Measurements from ENCODE around the gene SUSD4.
A peak's percentile ranks its signal among the peaks of the same experiment; 100 is the strongest.

Gene SUSD4

GRCh38 chr1:223199094-223199647, 164.8 kb downstream of the SUSD4 start:
- Mint-ChIP-seq H3K27me3 (peaks cover 35 to 53% of the 10 kb centered on the region in 2 donors), H3K27ac (no peak overlapping the region), H3K9me3 (no peaks in the 10 kb centered on the region), H3K36me3 (no peaks in the 10 kb centered on the region), H3K4me3 (no peak overlapping the region), H3K4me1 (peaks cover 0 to 1% of the 10 kb centered on the region in 2 donors)
- DNase-seq (no peak), ATAC-seq (replicated peaks) (no peak)

- Mint-ChIP-seq H3K4me3 (no peak overlapping the region), H3K27me3 (peaks cover 35 to 50% of the 10 kb centered on the region in 2 donors), H3K4me1 (peaks cover 0 to 1% of the 10 kb centered on the region in 2 donors), H3K27ac (no peak overlapping the region), H3K36me3 (no peaks in the 10 kb centered on the region), H3K9me3 (no peaks in the 10 kb centered on the region)
- ATAC-seq (replicated peaks): no peak
- DNase-seq: no peak
Measured at GRCh38 chr1:223198628-223198965, 165.4 kb downstream of the SUSD4 start.

- DNase-seq: no peak
- no peaks in the 10 kb centered on the region for H3K36me3 Mint-ChIP-seq
- no peak overlapping the region for H3K27ac Mint-ChIP-seq
- H3K4me3 Mint-ChIP-seq: no peak overlapping the region
- H3K9me3 Mint-ChIP-seq: no peaks in the 10 kb centered on the region
- ATAC-seq (replicated peaks): no peak
- H3K4me1 Mint-ChIP-seq: peaks cover 0 to 1% of the 10 kb centered on the region in 2 donors
- H3K27me3 Mint-ChIP-seq: peaks cover 35 to 49% of the 10 kb centered on the region in 2 donors
Measured at GRCh38 chr1:223197923-223198627, 165.9 kb downstream of the SUSD4 start.

- ATAC-seq (replicated peaks) (peak; percentile 84 to 89), DNase-seq (peak; percentile 18)
- Mint-ChIP-seq H3K4me1 (peaks cover 8 to 13% of the 10 kb centered on the region in 2 donors), H3K9me3 (peaks cover 0 to 5% of the 10 kb centered on the region in 2 donors), H3K36me3 (no peaks in the 10 kb centered on the region), H3K27me3 (peaks cover 28 to 30% of the 10 kb centered on the region in 2 donors), H3K27ac (peak overlapping the region; percentile 75), H3K4me3 (no peak overlapping the region)
Measured at GRCh38 chr1:223189903-223190724, 173.9 kb downstream of the SUSD4 start.

GRCh38 chr1:223189525-223189902, 174.5 kb downstream of the SUSD4 start:
- Mint-ChIP-seq H3K27ac (no peak overlapping the region), H3K4me3 (no peak overlapping the region), H3K27me3 (peaks cover 25 to 30% of the 10 kb centered on the region in 2 donors), H3K36me3 (no peaks in the 10 kb centered on the region), H3K9me3 (peaks cover 0 to 5% of the 10 kb centered on the region in 2 donors), H3K4me1 (peaks cover 8 to 13% of the 10 kb centered on the region in 2 donors)
- ATAC-seq (replicated peaks) (peak in 1 of 2 donors; percentile 3), DNase-seq (no peak)

GRCh38 chr1:223188618-223189356, 175.2 kb downstream of the SUSD4 start:
- Mint-ChIP-seq H3K4me3 (no peak overlapping the region), H3K27ac (no peak overlapping the region), H3K36me3 (no peaks in the 10 kb centered on the region), H3K9me3 (peaks cover 0 to 5% of the 10 kb centered on the region in 2 donors), H3K27me3 (peaks cover 25 to 30% of the 10 kb centered on the region in 2 donors), H3K4me1 (peaks cover 8 to 13% of the 10 kb centered on the region in 2 donors)
- DNase-seq (no peak), ATAC-seq (replicated peaks) (no peak)

- H3K4me3 Mint-ChIP-seq: no peak overlapping the region
- no peak for ATAC-seq (replicated peaks)
- H3K27me3 Mint-ChIP-seq: peaks cover 27 to 42% of the 10 kb centered on the region in 2 donors
- H3K36me3 Mint-ChIP-seq: no peaks in the 10 kb centered on the region
- H3K27ac Mint-ChIP-seq: no peak overlapping the region
- DNase-seq: no peak
- peaks cover 0 to 5% of the 10 kb centered on the region in 2 donors for H3K9me3 Mint-ChIP-seq
- peaks cover 8 to 13% of the 10 kb centered on the region in 2 donors for H3K4me1 Mint-ChIP-seq
Measured at GRCh38 chr1:223186800-223187199, 177.2 kb downstream of the SUSD4 start.

- no peaks in the 10 kb centered on the region for H3K4me1 Mint-ChIP-seq
Measured at GRCh38 chr1:223183268-223183862, 180.6 kb downstream of the SUSD4 start.

GRCh38 chr1:223180731-223181321, 183.2 kb downstream of the SUSD4 start:
- DNase-seq (no peak), ATAC-seq (replicated peaks) (peak in 1 of 2 donors; percentile 19)
- Mint-ChIP-seq H3K36me3 (no peaks in the 10 kb centered on the region), H3K27me3 (peaks cover 40 to 46% of the 10 kb centered on the region in 2 donors), H3K4me1 (no peaks in the 10 kb centered on the region), H3K4me3 (no peak overlapping the region), H3K27ac (no peak overlapping the region), H3K9me3 (no peaks in the 10 kb centered on the region)

More at GRCh38 chr1:223183268-223183862, 180.6 kb downstream of the SUSD4 start:
- H3K9me3 Mint-ChIP-seq: peaks cover 0 to 2% of the 10 kb centered on the region in 2 donors
- no peak overlapping the region for H3K4me3 Mint-ChIP-seq
- DNase-seq (no peak), ATAC-seq (replicated peaks) (no peak)
- no peak overlapping the region for H3K27ac Mint-ChIP-seq
- H3K36me3 Mint-ChIP-seq: no peaks in the 10 kb centered on the region
- H3K27me3 Mint-ChIP-seq: peaks cover 37 to 46% of the 10 kb centered on the region in 2 donors

GRCh38 chr1:223179786-223180185, 184.2 kb downstream of the SUSD4 start:
- H3K4me1 Mint-ChIP-seq: no peaks in the 10 kb centered on the region

GRCh38 chr1:223179280-223179679, 184.7 kb downstream of the SUSD4 start:
- no peaks in the 10 kb centered on the region for H3K4me1 Mint-ChIP-seq
- no peak overlapping the region for H3K4me3 Mint-ChIP-seq
- no peaks in the 10 kb centered on the region for H3K36me3 Mint-ChIP-seq
- DNase-seq (no peak), ATAC-seq (replicated peaks) (no peak)
- H3K27ac Mint-ChIP-seq: no peak overlapping the region
- H3K9me3 Mint-ChIP-seq: no peaks in the 10 kb centered on the region
- peaks cover 43 to 46% of the 10 kb centered on the region in 2 donors for H3K27me3 Mint-ChIP-seq

More at GRCh38 chr1:223179786-223180185, 184.2 kb downstream of the SUSD4 start:
- Mint-ChIP-seq H3K27ac (no peak overlapping the region), H3K27me3 (peaks cover 43 to 46% of the 10 kb centered on the region in 2 donors), H3K36me3 (no peaks in the 10 kb centered on the region), H3K4me3 (no peak overlapping the region), H3K9me3 (no peaks in the 10 kb centered on the region)
- no peak for DNase-seq
- ATAC-seq (replicated peaks): no peak

GRCh38 chr1:223177681-223178080, 186.3 kb downstream of the SUSD4 start:
- Mint-ChIP-seq H3K4me3 (no peak overlapping the region), H3K27me3 (peaks cover 42% of the 10 kb centered on the region in 2 donors), H3K4me1 (no peaks in the 10 kb centered on the region), H3K27ac (no peak overlapping the region), H3K9me3 (no peaks in the 10 kb centered on the region), H3K36me3 (no peaks in the 10 kb centered on the region)
- ATAC-seq (replicated peaks): no peak
- no peak for DNase-seq

GRCh38 chr1:223176437-223176836, 187.5 kb downstream of the SUSD4 start:
- peaks cover 30 to 32% of the 10 kb centered on the region in 2 donors for H3K27me3 Mint-ChIP-seq
- no peak overlapping the region for H3K27ac Mint-ChIP-seq
- ATAC-seq (replicated peaks) (no peak), DNase-seq (no peak)
- no peaks in the 10 kb centered on the region for H3K4me1 Mint-ChIP-seq
- no peaks in the 10 kb centered on the region for H3K36me3 Mint-ChIP-seq
- H3K9me3 Mint-ChIP-seq: peaks cover 0 to 2% of the 10 kb centered on the region in 2 donors
- no peak overlapping the region for H3K4me3 Mint-ChIP-seq

All from stimulated activated naive B cell treated with anti-CD40 and anti-IgM and Interleukin-4, amounts not matched to agents 10 μg/mL and 1 μg/mL and 100 μg/mL, for 72 hours (primary cell).